DMS53 (cell line): ENCODE results near the gene CROCC.
"Not testable (repeated sequence)": the region's sequence is repeated elsewhere in the genome, so short reads cannot be mapped to it uniquely, and the experiment has no call there.

Experiments used
- DNase-seq: peaks from one replicate; lab custom pipeline; 2025; lab: John Stamatoyannopoulos, UW

The CROCC gene

DNA sequence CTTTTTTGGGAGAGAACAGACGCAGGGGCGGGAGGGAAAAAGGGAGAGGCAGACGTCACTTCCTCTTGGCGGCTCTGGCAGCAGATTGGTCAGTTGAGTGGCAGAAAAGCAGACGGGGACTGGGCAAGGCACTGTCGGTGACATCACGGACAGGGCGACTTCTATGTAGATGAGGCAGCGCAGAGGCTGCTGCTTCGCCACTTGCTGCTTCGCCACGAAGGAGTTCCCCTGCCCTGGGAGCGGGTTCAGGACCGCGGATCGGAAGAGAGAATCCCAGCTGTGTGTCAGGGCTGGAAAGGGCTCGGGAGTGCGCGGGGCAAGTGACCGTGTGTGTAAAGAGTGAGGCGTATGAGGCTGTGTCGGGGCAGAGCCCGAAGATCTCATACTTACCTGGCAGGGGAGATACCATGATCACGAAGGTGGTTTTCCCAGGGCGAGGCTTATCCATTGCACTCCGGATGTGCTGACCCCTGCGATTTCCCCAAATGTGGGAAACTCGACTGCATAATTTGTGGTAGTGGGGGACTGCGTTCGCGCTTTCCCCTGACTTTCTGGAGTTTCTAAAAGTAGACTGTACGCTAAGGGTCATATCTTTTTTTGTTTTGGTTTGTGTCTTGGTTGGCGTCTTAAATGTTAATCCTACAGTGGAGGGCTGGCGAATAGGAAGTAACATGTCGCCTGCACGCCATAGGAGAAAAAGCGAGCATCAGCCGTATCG lies 26.0 kb upstream of the CROCC start, which contains the start of gene RNU1-2:
RNU1-2 (plus strand) TSS at position 383 of the 718 bp plus-strand sequence.
- DNase-seq: peak; percentile 96

DNA sequence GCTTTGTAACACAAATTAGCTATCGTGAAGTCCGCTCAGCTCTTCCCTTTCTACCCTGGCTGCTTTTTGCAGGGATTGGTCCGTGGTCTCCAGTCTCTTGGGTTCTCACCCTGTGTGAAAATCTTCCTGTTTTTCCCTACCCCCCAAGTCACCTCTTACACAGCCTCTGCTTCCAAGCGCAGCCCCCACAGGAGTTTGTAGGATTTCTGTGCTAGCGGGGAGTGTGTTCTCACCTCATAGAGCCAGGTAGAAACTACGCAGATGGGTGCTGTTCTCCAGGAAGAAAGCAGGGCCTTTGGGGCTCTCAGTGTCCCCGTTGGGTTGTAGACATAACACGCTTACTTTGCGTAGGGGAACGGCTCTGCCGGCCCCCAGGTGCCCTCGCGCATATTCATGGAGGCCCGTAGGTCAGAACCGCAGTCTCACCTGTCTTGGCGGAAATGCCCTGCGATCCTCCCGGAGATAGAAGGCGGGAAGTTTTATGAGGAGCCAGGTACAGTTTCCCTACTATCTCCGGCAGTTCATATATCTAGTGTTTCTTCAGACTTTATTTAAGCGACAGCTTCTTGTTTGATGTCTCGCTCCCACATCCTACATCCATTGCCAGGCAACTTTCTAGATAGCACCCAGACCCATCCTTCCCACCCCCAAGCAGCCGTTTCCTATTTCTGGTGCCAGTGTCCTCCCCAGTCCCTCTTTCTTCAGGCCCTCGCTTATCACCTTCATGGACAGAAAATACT lies 25.2 kb upstream of the CROCC start:
- DNase-seq: peak; percentile 94

DNA sequence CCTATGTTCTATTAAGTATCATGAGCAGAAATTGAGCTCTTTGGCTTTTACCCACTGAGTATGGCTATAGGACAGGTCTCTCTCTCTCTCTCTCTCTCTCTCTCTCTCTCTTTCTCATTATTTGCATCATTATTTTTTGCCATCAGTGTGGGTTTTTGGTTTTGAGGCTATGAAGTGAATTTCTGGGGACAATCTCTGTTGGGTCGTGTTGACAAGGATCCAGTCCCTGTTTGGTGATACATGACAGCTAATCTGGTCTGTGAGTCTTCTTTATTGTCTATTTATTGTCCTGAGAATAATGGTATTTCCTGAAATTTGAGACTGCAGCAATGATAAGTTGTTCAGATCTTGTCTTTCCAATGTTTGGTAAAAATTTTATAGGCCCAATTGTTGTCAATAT lies 24.1 kb upstream of the CROCC start:
- not testable (repeated sequence) for DNase-seq

DNA sequence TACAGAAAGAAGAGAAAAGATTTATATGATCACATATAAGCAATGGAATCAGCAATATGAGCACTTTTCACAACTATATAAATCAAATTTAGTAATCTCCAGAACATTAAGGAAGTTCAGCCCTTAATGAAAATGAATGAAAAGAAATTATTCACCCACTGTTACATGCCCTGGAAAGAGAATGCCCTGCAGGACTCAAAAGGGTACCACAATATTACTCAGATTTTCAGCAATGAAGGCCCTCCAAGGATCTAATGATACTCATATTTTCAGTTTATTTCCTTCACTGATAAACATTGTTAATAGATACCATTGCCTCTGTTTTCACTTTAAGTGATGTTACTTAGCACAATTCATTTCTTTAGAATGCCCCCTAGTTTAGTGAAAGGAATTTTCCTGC lies 23.4 kb upstream of the CROCC start:
- DNase-seq: not testable (repeated sequence)

DNA sequence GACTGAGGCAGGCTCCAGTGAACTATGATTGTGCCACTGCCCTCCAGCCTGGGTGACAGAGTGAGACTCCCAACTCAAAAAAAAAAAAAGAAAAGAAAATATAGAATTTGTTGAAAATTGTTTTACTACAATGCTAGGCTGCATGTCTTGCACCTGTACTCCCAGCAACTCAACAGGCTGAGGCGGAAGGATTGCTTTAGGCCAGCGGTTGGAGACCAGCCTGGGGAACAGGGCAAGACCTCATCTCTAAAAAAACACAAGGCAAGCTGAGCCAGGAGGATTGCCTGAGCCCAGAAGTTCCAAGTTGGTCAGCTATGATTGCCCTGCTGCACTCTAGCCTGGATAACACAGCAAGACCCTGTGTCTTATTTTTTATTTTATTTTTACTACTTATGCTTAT lies 22.7 kb upstream of the CROCC start:
- DNase-seq: not testable (repeated sequence)

DNA sequence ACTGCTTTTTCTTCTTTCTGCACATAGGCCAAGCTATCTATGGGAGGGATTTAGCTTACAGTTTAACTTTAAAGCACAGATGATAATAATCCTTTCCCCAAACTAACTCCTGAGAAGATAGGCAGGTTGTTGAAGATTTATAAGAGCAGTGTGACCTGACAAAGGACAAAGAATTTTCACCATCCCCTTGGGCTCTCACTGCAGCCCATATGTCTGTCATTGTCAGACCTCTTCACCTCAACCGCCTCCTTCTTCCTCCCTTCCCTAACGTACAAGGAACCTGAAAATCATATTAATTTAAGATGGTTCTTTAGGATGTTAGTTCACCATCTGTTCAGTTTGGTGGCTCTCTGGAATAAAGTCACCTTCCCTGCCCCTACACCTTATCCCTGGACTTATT lies 21.0 kb upstream of the CROCC start:
- DNase-seq: no peak

DNA sequence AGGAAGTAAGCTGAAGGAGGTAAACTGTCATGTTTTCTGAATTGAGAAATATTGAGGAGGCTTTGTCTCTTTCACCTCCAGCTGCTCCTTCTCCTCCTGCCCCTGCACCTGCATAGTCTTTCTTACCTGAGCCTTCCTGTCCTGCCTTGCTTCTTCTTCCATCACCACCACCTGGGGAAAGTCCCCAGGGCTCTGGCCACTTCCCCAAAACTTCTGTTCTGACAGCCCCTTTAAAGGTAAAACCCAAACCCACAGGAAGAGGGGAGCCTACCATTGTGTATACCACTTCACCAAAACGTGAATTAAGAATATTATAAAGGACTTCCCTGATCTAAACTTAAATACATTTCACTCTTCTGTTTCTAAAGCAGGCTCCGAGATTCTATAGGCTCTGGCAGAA lies 20.4 kb upstream of the CROCC start:
- not testable (repeated sequence) for DNase-seq

DNA sequence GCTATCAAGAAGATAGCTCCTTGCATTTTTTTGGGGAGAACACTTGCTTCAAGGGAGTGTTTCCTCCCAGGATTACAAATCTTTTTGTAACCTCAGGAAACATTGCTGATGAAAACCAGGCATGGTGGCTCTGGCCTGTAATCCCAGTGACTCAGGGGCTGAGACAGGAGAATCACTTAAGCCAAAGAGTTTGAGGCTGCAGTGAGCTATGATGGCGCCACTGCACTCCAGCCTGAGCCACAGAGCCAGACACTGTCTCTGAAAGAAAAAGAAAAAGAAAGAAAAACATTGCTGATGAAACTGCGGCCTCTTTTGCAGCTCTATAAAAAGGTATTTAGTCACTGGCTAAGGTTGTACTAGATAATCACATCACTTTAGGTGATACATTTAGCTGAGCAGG lies 18.7 kb upstream of the CROCC start:
- DNase-seq: peak; percentile 42

DNA sequence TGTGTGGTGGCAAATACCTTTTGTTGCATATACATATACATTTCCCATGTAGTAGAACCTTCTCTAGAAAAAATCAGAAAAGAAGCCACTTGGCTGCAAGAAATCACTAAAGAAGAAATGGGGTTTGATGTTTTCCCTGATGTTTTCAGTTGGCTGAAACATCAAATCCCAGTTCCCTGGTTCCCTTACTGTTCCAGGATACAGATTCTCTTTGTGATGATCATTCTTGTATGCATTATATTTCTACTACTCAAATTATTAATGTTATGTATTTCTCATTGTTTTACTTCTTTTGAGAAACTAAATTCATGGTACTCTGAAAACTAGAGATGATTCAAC lies 18.3 kb upstream of the CROCC start:
- DNase-seq: peak; percentile 58

DNA sequence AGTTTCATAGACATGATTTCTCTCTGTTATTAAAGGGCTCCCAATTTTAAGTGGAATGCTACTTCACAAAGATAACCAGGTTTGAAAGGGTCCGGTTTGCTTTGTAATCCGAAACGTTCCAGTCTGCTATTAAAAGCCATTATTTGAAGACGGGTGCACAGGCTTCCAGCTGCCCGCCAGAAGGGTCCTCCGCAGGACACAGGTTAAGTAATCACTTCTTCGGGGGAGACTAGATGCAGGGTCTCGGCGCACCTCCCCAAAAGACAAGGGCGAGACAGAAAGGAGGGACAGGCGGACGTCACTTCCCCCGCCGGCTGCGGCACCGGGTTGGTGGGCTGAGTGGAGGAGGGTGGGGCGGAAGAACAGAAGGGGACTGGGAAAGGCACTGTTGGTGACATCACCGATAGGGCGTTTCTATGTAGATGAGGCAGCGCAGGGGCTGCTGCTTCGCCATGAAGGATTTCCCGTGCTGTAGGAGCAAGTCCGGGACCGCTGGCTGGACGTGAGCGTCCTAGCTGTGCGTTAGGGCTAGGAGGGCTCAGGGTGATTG lies 17.1 kb upstream of the CROCC start:
- DNase-seq: peak; percentile 98

DNA sequence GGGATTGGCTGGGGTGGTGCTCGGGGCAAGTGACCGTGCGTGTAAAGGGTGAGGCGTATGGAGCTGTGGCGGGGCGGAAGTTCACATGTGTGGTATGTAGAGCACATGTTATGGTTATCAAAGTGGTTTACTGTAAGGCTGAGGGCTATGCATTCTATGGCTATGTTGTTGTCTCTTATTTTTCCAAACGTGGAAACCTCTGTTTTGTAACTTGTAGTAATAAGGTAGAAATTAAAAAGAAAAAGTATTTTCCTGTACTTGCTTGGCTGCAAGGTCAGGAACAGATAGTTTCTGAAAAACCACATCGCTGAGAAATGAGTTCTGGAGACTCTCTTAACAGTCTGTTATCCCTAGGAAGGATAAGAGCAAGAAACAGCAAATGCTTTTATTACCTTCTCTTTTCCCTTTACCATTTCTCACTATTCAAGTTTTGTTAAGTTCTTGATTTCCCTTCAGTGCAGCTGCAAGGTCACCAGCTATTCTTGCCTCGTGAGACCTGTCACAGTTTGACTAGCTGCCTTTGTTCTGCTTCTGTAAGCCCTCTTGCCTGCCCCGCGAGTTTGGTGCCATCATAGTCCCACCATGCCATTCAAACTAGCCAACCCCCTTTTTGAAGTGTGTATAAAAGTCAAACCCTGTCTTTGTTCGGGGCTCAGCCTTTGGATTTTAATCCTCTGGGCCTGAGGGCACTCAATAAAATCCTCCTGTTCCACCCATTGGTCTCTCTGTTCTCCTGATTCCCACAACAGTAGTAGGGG lies 16.4 kb upstream of the CROCC start:
- peak; percentile 94 for DNase-seq

DNA sequence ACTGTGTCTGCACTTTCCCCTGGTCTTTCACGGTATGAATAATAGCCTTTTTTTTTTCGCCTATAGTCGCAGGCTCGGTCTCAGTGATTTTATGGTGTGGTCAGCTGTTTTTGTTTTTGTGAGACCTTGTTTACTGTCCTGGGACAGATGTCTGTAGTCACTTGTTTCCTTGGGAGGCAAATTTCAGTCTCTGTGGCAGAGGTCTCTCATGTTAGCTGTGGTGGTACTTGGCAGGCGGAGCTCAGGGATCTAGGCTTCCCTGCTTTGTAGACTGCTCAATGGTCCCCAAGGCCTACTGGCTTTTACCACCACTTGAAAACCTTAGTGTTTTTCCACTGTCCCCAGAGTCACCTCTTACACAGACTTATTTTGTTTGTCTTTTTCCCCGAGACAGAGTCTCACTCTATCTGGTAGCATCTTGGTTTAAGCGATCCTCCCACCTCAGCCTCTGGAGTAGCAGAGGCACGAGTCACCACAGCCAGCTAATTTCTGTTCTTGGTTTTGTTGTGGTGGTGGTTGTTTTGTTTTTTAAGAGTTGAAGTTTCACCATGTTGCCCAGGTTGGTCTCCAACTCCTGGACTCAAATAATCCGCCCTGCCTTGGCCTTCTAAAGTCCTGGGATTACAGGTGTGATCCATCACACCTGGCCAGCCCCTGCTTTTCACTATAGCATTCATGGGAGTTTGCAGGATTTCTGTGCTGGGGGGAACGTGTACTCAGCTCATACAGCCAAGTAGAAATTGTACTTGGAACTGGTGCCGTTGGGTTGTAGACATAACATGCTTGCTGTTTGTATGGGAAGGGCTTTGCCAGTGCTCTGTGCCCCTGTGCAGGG lies 15.6 kb upstream of the CROCC start:
- DNase-seq: no peak

DNA sequence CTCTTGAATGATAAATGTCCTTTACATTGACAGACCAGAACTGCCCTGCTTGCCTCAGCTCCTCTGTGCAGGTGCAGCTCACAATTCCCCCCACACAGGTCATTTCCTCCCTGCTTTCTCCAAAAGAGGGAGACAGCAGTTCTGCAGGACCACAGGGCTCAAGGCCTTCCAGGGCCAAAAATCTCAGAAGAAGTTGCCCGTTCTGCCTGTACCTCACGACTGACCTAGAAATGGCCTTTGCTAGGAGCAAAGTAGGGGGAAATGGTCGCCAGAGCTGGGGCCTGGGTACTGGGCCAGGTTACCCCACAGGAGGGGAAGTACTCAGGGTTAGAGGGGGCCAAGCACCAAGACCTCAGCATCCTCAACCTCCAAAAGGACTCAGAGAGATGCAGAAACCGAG lies 14.9 kb upstream of the CROCC start:
- DNase-seq: no peak

DNA sequence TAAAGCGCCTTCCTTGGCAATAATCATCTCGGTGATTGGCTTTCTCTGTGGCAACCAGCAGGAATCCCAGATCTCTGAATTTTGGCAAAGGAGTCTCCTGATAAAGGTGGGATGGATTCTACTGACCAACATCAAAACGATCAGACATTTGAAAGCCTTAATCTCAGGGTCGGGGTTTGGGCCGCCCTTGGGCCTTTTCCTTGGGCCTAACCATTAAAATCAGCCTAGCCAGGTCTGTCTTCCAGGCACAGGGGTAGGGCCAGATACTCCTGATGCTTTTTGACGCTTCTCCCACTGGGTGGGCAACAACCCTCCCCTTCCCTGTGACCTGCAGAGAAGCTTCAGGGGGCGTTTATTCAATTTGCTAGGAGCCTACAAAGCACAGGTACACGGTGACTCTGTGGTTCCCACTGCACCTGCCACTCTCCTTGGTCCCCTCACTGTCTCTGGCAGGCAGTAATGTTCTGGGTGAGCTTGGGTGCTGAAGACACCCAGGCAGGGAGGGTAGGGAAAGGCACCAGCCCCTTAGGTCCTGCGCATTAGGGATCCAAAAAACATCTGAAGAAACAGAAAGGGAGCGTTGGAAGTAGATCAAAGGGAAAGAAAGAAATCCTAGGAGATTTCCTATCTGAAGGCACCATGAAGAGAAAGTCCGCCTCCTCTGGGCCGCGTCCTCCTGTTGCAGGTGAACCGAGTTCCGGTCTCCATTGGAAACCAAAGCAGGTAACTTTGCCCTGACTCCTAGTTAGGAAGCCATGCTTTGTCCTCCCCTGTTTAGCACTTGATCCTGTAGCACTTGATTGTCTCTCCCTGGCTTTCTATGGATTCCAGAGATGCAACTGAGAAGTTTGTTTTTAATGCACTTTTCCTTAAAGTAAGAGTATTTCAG lies 13.6 kb upstream of the CROCC start:
- no peak for DNase-seq

DNA sequence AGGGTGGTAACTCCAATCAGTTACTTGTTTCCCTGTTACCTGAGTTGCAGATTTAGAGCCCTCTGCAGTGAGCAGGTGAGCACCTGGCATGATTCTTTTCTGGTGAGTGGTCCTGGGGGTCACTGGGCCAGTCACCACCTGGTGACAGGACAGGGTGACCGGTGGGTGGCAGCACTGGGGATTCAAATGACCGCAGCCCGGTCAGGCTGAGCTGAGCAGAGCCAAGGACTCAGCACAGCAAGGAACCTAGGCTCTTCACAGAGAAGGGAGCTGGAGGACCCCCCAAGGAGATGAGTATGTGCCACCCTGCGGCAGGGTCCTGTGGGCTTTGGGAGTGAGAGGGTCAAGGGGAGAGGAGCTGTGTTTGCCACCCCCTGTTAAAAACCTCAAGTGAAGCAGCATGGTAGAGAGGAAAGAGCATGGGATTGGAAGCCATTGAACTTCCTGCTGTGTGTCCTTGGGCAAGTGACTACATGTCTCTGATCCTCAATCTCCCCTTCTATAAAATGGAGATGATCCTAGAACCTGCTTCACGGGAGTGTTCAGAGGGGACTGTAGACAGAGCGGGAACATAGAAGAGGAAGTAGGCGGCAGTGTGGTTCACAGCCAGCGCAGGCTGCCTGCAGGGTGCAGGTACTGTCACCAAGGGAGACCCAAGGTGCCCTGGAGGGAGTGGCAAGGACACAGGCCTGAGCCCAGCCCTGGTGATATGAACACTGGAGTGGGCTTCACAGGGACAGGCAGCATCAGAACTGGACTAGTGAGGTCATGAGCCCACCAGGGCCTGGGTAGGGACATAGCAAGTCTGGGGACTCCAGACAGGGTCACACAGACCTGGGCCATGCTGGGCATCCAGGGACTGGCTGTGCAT lies 9.6 kb upstream of the CROCC start:
- DNase-seq: not testable (repeated sequence)

DNA sequence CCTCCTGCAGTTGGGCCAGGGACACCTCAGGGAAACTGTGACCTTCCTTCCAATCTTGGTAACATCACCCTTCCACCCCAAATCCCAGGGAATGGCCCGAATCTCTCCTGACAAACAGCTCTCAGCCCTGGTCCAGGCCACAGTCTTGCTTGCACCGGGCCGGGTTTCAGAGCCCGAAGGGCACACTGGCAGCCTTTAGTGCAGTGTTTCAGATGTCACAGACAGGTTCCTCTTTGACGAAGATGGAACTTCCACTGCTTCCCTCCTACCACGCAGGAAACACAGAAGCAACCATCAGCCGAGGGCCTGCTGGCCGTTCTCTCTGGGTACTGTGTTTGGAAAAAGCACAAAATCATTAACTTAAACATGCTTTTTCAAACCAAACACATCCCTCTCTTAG lies 9.0 kb upstream of the CROCC start:
- not testable (repeated sequence) for DNase-seq

DNA sequence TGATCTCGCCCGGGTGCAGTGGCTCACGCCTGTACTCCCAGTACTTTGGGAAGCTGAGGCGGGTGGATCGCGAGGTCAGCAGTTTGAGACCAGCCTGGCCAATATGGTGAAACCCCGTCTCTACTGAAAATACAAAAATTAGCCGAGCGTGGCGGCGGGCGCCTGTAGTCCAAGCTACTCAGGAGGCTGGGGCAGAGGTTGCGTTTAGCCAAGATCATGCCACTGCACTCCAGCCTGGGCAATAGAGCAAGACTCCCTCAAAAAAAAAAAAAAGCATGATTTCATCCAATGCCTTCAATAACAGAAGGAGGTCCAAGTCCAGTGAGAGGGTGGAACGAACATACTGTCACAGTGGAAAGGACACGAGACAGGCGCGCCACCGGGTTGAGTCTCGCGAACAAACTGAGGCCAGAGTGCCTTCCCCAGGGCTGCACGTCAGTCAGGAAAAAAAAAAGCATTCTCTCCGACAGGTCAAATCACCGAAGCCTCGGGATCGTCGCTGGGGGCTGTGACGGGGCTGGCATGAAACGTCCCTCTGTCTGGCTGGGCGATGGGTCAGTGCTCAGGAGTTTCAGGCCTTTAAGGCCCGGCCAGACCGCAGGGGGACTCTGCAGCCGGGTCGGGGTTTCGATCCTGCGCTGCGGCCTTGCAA lies 8.4 kb upstream of the CROCC start:
- peak; percentile 80 for DNase-seq

DNA sequence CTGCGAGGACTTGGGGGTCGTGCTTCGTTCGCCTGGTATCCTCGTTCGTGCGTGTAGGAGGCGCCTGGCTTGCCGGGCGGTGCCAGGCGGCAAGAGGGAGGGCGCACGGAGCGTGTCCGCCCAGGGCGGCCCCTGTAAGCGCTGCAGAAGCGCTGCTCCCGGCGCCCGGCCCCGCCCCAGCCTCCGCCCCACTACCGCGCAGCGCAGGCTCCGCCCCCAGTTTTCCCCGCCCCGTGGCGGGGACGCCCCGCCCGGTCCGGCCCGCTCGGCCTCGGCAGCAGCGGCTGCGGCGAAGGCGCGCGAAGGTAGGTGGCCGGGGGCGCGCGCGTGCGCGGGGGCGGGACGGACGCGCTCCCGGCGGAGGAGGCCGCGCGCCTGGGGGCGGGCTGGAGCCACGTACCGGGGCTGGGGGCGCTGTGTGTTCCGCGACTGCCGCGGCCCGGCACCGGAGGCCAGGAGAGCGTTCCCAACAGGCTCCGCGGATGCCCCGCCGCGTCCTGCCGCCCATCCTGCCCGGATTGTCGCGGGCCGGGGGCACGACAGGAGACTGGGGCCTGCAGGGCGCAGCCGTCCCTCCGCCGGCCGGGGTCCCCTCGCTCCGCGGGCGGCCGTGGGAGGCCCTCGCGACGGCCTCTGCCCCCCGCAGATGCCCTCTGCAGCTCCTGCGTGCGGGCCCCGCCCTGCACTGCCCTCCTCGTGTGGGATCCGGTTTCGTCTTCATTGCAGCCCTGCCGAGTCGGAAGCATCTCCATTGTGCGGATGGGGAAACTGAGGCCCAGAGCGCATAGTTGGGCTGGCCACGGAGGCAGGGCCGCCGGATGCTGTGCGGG lies 7.7 kb upstream of the CROCC start:
- peak; percentile 96 for DNase-seq
